NCI-H1105 treated with DMSO at 0.1 percent for 48 hours (cell line): ENCODE measurements around the gene CTSV.
"Not testable (repeated sequence)": the region's sequence is repeated elsewhere in the genome, so short reads cannot be mapped to it uniquely, and the experiment has no call there.

Source experiments
- DNase-seq: peaks from one replicate; lab custom pipeline; 2025; lab: John Stamatoyannopoulos, UW

Gene CTSV

DNA sequence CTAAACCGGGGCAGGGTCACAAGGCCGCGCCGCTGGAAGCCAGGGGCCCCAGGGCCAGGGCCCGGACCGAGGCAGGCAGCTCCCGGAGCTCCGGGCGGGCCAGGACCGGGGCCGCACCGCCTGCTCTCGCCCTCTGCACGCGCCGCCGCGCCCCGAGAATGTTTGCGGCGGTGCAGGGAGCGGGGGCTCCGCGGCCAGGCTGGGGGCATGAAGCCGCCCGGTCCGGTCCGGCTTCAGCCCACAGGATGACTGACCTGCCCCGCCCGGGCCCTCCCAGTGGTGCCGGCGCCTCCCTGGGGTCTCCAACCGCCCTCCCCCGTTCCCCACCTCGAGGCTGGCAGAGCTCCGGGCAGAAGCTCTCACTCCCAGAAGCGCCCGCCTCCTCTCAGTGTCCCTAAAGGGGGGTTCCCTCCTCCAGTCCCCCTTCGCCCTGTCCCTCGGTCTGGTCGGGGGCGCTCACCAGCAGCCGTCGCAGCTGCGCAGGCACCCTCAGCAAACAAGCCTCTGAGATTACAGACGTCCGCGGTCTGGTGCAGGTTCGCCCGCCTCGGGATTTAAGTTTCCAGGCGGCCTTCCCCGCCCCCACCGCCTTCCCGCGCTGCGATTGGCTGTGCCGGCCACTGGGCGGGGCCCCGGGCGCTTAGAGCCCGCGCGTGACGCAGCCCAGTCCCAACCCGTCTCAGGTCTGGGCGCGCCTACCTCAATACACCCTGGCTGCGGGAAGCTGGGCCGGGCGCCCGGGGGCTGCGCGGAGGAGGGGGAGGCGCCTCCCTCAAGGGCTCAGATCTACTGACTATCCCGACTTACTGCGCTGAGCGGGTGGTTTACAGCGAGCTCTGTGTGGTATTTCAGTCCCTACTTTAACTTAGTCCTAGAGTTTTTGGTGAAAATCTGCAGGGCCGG, at the start of gene CTSV:
Gene CTSV, minus strand, starts transcription at position 532 of the 903 bp plus-strand sequence. CDS start 1,099 bp downstream, outside the sequence.
- peak; percentile 84 for DNase-seq

DNA sequence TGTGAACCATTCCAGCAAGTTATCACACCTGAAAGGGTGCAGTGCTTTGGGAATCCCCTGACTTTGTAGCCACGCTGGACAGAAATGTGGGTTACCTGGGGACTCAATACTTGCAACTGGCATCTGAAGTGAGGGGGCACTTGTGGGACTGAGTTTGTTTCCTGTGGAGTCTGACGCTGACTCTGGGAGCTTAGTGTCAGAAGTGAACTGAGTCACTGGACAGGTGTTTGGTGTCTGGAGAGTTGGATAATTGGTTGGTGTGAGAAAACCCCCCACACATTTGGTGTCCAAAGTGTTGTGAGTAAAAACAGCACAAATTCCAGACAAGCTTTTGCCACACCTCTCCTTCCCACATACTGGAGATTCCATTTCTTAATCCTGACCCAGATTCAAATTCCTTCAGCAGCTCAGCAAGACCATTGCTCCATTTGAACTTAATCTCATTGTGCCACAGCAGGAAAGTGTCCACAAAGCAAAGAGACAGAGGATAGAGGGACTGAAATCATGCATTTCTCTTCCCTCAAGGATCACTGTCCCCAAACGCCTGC, 48.8 kb upstream of the CTSV start:
- not testable (repeated sequence) for DNase-seq

DNA sequence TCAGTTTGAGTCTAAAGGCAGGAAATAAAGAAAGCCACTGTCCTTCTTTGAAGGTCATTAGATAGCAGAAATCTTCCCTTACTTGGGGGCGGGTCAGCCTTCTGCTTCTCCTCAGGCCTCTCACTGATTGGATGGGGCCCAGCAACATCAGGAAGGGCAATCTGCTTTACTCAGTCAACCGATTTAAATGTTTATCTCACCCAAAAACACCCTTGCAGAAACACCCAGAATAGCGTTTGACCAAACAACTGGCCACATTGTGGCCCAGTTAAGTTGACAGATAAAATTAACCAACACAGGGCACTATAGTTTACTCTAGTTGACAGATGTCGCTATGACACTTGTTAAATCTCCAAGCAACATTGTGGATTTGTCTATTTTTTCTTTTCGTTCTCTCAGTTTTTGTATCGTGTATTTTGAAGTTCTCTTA, 45.6 kb upstream of the CTSV start:
- DNase-seq, result not testable (repeated sequence)

DNA sequence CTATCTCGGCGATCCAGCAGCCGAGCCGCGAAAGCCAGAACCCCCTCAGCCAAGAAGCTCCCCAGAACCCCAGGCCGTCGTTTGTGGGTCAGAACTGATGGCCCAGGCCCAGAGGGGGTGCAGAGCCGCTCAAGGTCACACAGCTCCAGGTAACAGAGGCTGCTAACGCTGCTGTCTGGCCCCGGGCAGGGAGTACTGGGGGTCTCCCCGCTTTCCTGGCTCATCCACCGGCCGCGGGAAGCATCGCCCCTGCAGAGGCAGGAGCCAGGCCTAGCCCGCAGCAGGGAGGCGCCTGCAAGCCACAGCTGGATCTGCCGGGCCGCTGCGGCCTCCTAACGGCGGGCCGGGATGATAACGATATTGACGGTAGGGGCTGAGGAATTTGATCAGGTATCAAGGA, 39.4 kb upstream of the CTSV start:
- DNase-seq, result no peak

DNA sequence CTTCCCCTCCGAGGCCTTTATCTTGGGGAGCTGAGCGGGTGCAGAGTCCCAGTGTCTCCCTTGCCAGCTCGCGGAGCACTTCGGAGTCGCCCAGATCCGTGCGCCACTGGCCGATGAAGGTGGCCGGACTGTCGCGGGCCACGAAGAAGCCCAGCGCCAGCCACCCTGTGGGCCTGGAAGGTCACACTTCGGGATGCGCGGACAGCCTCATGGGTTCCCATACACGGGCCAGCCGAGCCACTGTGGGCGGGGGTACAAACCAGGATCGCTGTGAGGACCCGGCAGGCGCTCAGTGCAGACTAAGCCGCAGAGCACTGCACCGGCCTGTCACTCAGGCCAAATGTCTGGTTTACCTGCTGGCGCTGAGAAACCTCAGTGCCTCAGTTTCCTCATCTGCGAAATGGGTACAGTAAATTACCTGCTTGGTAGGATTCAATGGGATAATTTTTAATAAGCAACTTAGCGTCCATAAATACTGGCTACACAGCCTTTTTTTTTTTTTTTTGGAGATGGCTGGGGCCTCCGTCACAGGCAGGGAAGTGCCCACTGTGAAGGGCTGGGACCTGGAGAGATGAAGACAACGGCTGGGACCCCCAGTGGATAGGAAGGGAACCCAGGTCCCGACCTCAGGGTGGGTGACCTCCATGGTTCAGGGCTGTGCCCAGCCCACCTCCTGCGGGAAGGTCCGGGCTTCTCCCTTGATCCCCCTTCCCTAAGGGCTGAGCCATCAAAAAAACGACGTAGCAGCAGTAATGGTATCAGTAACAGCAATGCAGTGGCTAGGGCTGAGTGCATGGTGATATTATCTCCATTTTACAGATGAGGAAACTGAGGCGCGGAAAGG, 38.7 kb upstream of the CTSV start:
- DNase-seq, result no peak

DNA sequence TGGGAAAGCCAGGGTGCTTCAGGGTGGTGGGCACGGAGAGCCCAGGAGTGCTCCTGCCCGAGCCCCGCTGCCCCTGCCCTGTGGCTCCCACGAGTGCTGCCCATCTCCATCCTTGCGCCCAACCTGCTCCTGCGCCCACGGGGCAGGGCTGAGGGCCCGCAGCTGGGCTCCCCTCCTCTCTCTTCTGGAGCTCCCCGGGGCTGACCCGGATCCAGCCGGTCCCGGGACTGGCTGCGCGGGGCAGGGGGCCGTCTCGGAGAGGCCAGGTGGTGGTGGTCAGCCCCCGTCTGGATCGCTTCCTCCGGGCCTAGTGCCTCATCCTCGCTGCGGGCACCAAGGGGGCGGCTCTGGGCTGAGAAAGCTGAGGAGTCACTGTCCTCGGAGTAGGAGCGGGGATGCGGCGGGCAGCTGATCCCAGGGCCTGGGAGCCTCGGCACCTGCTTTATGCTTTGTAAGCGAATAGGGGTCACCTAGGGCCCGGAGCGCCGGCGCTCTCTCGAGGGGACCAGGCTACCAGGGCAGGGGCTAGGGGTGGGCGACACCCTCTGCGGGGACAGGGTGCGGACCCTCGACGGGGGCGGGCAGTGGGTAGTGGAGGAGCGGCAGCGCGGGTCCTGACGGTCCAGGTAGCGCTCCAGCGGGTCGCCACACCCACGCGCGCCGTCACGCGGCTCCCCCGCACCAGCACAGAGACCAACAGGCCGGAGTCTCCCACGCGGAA, 37.9 kb upstream of the CTSV start:
- DNase-seq, result not testable (repeated sequence)

DNA sequence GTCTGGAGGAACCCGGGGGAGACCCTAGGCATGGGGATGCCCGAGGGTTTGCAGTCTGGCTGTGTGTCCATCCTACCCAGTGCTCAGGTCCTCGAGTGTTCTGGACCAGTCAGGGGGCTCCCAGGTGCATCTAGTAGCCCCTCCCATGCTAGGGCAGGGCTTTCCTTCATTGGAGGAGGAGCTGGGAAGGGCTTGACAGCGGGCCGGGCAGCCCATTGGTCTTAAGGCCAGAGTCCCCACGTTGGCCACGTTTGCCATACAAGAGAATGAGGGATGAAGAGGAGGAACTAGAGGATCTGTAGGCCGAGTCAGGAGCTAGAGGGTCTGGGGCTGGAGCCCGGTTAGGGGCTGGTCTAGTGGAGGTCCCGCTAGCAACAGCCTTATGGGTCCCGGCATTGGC, 37.3 kb upstream of the CTSV start:
- no peak for DNase-seq

DNA sequence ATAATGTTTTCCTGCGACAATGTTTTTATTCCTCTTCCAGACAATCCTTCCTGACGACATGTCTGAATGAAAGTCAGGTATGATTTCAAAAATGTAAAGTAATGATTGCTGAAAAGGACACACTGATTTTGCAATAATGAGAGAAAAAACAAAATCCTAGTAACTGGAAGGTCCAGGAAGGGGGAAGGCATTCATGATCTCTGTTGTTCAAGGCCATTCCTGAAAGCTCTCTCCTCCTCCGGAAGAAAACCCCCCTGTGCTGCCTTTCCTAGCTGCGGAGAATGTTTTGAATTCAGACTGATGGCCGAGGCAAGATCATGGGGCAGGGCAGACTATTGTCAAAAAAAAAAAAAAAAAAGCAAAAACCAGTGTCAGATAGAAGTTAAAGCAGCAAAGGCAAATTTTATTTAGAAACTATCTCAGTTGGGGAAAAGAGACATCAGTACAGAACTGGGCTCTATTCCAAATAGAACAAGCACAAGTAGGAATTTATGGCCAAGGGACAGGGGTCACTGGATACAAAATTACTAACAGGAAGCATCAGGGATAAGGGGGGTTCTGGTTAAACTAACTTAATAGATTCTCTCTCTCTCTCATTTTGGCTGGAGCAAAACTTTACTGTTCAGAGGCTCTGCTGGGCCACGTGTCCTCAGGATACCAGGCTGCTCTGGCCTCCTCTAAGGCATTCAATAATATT, 36.5 kb upstream of the CTSV start:
- no peak for DNase-seq

DNA sequence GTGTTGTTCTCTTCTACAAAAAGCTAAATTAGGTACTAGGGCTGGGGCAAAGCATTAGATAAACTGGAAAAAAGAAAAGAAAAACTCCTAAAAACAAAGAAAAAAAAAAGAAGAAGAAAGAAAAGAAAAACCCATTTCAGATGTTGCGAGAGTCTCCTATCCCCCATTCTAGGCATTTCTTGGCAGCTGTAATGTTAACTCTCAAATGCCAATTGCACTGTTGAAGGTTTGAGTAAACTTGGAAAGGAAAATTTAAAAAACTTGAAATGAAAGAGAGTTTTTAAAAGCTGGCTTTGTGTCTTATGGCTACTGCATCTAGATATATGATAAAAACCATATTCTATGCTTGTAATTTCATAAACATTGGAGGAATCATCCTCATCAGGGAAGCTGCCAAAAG, 34.6 kb upstream of the CTSV start:
- no peak for DNase-seq

DNA sequence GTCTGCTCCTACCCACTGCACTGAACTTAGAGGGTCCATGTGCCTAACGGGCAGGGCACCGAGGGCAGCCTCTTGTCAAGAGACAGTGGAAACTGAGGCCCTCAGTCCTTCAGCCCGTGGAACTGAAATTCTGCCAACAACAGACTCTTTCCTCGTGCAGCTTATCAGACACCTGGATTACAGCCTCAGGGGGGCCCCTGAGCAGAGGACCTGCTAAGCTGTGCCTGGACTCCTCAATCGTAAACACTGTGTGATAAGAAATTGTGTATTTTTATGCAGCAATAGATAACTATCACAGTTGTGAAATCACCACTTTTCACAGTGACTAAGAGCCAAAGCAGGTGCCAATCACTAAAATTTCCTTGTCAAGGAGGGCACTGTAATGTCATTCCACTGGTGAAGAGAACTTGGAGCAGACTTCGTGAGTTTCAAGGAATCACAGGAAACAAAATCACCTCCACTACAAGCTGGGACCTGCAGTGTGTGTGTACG, 33.4 kb upstream of the CTSV start:
- no peak for DNase-seq

DNA sequence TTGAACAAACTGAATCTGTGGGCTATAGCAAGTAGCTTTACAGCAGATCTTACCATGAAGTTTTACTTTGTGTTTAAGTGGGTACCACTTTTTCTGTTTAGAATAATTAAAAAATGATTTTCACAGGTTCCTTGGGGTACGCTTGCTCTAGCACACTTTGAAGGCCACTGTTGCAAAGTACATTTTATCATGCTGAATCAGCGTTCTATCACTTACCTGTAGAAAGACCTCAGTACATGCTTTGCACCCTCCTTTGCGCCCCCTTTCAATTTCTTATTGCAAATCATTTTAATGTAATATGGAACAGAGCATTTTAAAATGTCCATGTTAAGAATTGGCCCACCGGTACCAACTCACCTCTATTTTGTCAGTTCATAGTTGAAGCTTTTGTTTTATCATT, 31.4 kb upstream of the CTSV start:
- DNase-seq, result not testable (repeated sequence)

DNA sequence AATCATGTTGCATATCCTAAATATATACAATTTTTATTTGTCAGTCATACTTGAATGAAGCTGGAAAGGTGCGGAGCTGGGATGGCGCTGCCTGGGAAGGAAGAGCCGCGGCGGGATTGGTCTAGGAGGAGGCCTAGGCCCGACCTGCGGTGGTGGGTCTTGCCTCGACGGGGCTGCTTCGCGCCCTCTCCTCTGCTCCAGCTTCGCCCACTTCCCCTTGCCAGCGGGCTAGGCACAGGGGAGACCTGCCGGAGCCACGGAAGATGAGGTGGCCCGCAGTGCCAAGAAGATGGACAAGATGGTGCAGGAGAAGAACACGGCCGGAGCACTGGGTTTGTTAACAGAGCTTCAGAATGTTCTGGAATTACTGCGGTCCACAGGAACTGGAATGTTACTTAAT, 28.5 kb upstream of the CTSV start:
- DNase-seq, result no peak

DNA sequence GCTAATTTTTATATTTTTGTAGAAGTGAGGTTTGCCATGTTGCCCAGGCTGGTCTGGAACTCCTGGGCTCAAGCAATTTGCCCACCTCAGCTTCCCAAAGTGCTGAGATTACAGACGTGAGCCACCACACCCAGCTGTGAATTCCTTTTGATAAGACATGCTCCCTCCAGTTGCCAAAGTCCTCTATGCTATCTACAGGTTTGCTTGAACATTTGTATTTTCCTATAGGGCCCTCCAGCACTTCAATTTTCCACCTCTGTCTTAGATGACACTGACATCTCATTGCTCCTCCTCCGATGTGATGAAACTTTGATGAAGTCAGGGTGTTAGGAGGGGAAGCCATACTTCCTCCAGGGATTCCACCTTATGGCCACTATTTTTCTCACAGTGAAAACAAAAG, 25.2 kb upstream of the CTSV start:
- no peak for DNase-seq

DNA sequence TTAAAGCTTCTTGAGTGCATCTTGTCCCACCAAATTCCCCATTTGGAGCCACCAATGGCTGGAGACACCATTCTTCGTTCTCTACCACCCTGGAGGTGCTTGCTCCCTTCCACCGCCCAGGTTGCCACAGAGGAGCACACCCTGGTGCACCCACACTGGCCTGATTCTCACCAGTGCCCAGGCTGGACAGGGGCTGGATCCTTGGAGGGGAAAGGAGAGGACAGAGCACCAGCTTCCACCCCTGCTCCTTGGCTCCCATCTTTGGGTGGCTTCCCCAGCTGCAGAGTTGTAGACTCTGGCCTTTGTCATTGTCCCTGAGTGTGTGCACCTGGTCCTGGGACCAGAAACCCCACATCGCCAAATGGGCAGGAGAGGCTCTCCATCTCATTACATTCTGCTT, 21.9 kb upstream of the CTSV start:
- DNase-seq, result no peak

DNA sequence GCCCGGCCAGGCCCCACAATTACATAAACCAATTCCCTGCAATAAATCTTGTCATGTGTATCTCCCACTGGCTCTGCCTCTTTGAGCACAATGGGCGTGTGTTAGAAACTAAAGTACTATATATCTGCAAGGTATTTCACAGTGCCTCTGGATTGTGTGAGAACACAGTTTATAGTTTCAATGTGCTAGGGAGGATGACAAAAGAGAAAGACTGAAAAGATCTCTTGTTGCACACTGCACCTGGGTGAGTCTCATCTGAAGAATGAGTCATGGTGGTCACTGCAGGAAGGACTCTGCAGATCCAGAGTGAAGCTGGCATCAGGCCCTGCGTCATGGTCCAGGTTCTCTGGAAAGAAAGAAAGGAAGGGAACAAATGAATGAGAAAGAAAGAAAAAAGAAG, 20.7 kb upstream of the CTSV start:
- DNase-seq, result no peak

DNA sequence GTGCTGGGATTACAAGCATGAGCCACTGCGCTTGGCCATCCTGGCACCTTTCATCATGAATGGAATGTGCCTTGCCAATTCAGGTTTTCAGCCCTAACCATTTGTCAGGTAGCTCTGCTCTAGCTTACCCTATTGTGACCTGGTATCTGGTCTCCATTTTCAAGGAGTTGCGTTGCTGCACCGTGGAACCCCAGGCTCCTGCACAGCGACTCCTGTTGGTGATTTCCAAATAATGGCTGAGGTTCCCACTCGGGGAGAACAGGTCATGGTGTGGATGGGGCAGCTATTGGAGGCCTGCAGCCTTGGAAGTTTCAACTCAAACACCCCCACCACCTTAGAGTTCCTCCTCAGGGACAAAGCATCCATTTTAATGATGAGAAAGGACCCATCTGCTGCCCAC, 18.7 kb upstream of the CTSV start:
- no peak for DNase-seq

DNA sequence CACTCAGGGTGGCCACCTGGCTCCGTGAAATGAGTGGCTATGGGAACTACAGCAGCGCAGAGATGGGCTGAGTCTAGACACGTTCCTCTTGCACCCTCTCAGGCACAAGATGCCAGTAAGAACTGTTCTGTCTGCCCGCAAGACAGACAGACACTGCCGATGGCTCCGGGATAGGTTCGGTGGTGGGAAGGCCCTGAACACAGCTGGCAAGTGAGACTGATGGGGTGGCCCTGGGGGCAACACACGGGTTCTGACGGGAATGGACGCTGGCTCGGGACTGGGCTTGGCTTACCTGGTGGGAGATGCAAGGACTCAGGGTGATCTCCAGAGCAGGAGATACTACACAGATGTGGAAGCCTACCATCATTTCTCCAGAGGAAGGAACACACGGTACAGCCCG, 16.9 kb upstream of the CTSV start:
- not testable (repeated sequence) for DNase-seq

DNA sequence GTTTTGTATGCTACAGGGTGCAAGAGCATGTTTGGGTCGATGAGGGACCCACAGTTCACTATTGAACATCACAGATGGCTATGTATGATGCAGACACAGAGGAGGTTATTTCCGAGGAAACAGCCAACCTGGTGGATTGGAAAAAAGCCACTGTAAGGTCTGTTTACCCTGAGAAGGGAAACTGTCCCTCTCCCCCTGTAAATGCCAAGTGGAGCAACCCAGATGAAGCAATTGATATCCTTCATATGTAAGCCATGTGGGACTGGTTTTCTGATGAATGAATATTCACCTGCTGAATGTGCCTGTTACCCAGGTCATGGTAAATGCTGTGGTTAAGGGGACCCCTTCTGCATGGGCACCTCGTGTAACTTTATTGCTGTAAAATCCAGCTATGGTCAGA, 14.8 kb upstream of the CTSV start:
- DNase-seq, result no peak

DNA sequence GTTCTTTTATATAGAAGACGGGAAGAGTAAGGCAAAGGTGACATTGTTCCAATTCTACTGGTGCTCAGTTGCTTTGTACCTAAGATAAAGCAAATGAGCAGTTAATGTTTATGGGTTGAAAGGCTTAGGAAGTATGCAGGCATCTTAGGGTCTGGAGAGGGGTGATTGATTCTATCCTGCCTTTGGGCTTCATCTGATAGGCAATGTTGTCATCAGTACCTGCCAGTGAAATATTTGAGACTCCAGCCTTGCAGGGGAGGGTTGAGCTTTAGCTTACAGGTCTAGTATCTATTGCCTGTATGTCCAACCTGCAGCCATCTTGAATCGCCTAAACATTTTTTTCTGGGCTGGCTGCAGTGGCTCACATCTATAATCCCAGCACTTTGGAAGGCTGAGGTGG, 13.8 kb upstream of the CTSV start:
- DNase-seq, result no peak

DNA sequence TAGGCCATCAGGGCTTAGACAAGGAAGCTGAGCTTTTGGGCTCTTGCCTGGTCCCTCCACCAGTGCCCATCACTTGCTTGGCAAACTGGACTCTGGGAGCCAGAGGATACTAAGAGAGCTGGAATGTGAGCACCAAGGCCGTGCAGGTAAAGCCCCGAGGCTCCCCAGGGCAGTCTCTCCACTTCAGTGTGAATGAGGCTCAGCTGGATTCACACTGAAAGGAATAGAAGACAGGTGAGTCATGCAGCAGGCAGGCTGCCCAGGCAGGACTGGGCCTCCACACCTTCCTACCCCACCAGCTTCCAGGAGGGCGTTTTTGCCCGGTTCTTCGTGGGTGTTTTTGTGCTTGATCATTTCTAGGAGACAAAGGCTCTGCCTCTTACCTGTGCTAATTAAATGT, 7.3 kb upstream of the CTSV start:
- peak; percentile 2 for DNase-seq

DNA sequence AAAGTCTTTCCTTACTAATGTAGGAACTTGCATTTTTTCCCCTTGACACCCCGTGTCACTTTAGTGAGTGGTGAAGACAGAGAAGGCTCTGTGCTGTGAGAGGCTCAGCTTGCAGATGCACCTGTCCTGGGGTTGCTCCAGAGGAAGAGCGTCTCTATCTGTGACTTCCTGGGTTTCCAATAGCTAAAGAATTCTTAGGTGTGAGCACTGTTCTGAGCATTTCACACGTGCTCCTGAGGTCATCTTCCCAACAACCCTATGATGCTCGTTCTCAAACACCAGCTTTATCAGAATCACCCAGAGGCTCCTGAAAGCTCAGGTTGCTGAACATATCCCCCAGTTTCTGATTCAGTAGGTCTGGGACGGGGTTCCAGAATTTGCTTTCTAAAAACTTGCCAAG, 6.4 kb upstream of the CTSV start:
- no peak for DNase-seq
